Right ventricle myocardium inferior (tissue), 1 donor: ENCODE results near the gene ITGB5. TPM values are rescaled to one million over a fixed set of nuclear protein-coding genes. Genes with fewer than 3 reads are reported as not detected.

ENCODE experiments used
- microRNA-seq: library from miRNA; unstranded; fragments of <30 nt; microRNA quantifications from one replicate; pipeline ENCODE4 v1.2.0, GENCODE V29; 2020
- total RNA-seq: library from RNA; stranded (reverse); fragmentation: NEBNext Ultra II Directional; extraction: Animal tissue kit (Norgen Biotek cat#: 25700); gene quantifications from one replicate; pipeline ENCODE4 v1.2.1, GENCODE V29; 2021
- donor health status: DM: no; HTN: yes; CAD: no; lungs with severe emphysema.

The ITGB5 gene
- total RNA-seq, 1 donor from 2014 or later: 109 TPM

Small RNAs within 50 kb of the gene (microRNA-seq; reads per million reads assigned to microRNA genes)
- gene MIR544B: not detected

Other genes starting within 250 kb of the ITGB5 start
- 9.4 TPM for gene UMPS, start 156.9 kb downstream of the ITGB5 start, total RNA-seq
- not detected for gene MUC13, start 47.4 kb upstream of the ITGB5 start, total RNA-seq
- gene HEG1, start 168.6 kb upstream of the ITGB5 start, total RNA-seq: 95.0 TPM